ENCODE measurements around the gene TP53. TPM values are rescaled to one million over a fixed set of nuclear protein-coding genes. Genes with fewer than 3 reads are reported as not detected.
"Not testable (repeated sequence)": the region's sequence is repeated elsewhere in the genome, so short reads cannot be mapped to it uniquely, and the experiment has no call there.

The TP53 gene
- total and polyA plus RNA-seq, 4 donors, result 22.3 to 57.0 (median 27.5) TPM

GRCh38 chr17:7646457-7646856, 40.8 kb downstream of the TP53 start:
- peaks cover 0 to 7% (median 0%) of the 10 kb centered on the region in 3 donors for H3K27me3 ChIP-seq (ENCODE audit: control insufficient read depth in 3 of 3, insufficient read depth in 3 of 3, low read length in 2 of 3)
- H3K36me3 ChIP-seq (ENCODE audit: control insufficient read depth in 4 of 4, insufficient read depth in 4 of 4, low read length in 4 of 4), result no peaks in the 10 kb centered on the region
- TF ChIP-seq CTCF (IDR thresholded peaks at IDR 0.05; ENCODE audit: control extremely low read depth, extremely low read depth), result no peak
- no peaks in the 10 kb centered on the region for H3K9me3 ChIP-seq (ENCODE audit: control insufficient read depth in 4 of 4, insufficient read depth in 3 of 4, low read length in 3 of 4)
- H3K27ac ChIP-seq (ENCODE audit: low read depth in 1 of 2, low read length in 1 of 2), result no peak overlapping the region
- H3K9ac ChIP-seq (ENCODE audit: insufficient read depth in 1 of 2, low read length in 2 of 2), result no peak overlapping the region
- peaks cover 0 to 13% (median 5%) of the 10 kb centered on the region in 5 donors for H3K4me1 ChIP-seq (ENCODE audit: control insufficient read depth in 5 of 5, insufficient read depth in 5 of 5, low read length in 5 of 5)
- H3K4me3 ChIP-seq, result no peak overlapping the region
- ATAC-seq (ENCODE audit: insufficient read depth, low FRiP score) (no peak), DNase-seq (peak; percentile 55 to 69 (median 61))
- WGBS, 2 donors, result 75 to 84% methylated on average over 9 of the region's 9 CpGs

- Histone ChIP-seq H3K4me3 (no peak overlapping the region), H3K9ac (ENCODE audit: insufficient read depth in 1 of 2, low read length in 2 of 2) (no peak overlapping the region), H3K36me3 (ENCODE audit: control insufficient read depth in 4 of 4, insufficient read depth in 4 of 4, low read length in 4 of 4) (no peaks in the 10 kb centered on the region), H3K9me3 (ENCODE audit: control insufficient read depth in 4 of 4, insufficient read depth in 3 of 4, low read length in 3 of 4) (no peaks in the 10 kb centered on the region), H3K27me3 (ENCODE audit: control insufficient read depth in 3 of 3, insufficient read depth in 3 of 3, low read length in 2 of 3) (peaks cover 0 to under 1% (median 0%) of the 10 kb centered on the region in 3 donors), H3K27ac (ENCODE audit: low read depth in 1 of 2, low read length in 1 of 2) (no peak overlapping the region), H3K4me1 (ENCODE audit: control insufficient read depth in 5 of 5, insufficient read depth in 5 of 5, low read length in 5 of 5) (peaks cover 0 to 3% (median 0%) of the 10 kb centered on the region in 5 donors)
- DNase-seq (no peak), ATAC-seq (ENCODE audit: insufficient read depth, low FRiP score) (no peak)
- no peak for TF ChIP-seq CTCF (IDR thresholded peaks at IDR 0.05; ENCODE audit: control extremely low read depth, extremely low read depth)
- WGBS, 2 donors, result 74 to 78% methylated on average over 4 of the region's 4 CpGs
Measured at GRCh38 chr17:7644775-7645174, 42.5 kb downstream of the TP53 start.

- not testable (repeated sequence) for H3K4me3 ChIP-seq; H3K27ac ChIP-seq (ENCODE audit: low read depth in 1 of 2, low read length in 1 of 2); ATAC-seq (ENCODE audit: insufficient read depth, low FRiP score); DNase-seq; H3K27me3 ChIP-seq (ENCODE audit: control insufficient read depth in 3 of 3, insufficient read depth in 3 of 3, low read length in 2 of 3); H3K9ac ChIP-seq (ENCODE audit: insufficient read depth in 1 of 2, low read length in 2 of 2); H3K9me3 ChIP-seq (ENCODE audit: control insufficient read depth in 4 of 4, insufficient read depth in 3 of 4, low read length in 3 of 4); H3K36me3 ChIP-seq (ENCODE audit: control insufficient read depth in 4 of 4, insufficient read depth in 4 of 4, low read length in 4 of 4); H3K4me1 ChIP-seq (ENCODE audit: control insufficient read depth in 5 of 5, insufficient read depth in 5 of 5, low read length in 5 of 5)
- 62 to 63% methylated on average over 7 of the region's 7 CpGs for WGBS, 2 donors
Measured at GRCh38 chr17:7641635-7642034, 45.7 kb downstream of the TP53 start.

- DNase-seq, result no peak
- ATAC-seq (ENCODE audit: insufficient read depth, low FRiP score), result no peak
- Histone ChIP-seq H3K4me1 (ENCODE audit: control insufficient read depth in 5 of 5, insufficient read depth in 5 of 5, low read length in 5 of 5) (no peaks in the 10 kb centered on the region), H3K4me3 (no peak overlapping the region), H3K36me3 (ENCODE audit: control insufficient read depth in 4 of 4, insufficient read depth in 4 of 4, low read length in 4 of 4) (no peaks in the 10 kb centered on the region), H3K27me3 (ENCODE audit: control insufficient read depth in 3 of 3, insufficient read depth in 3 of 3, low read length in 2 of 3) (no peaks in the 10 kb centered on the region), H3K9ac (ENCODE audit: insufficient read depth in 1 of 2, low read length in 2 of 2) (no peak overlapping the region), H3K27ac (ENCODE audit: low read depth in 1 of 2, low read length in 1 of 2) (no peak overlapping the region), H3K9me3 (ENCODE audit: control insufficient read depth in 4 of 4, insufficient read depth in 3 of 4, low read length in 3 of 4) (no peaks in the 10 kb centered on the region)
- no peak for TF ChIP-seq CTCF (IDR thresholded peaks at IDR 0.05; ENCODE audit: control extremely low read depth, extremely low read depth)
- WGBS, 2 donors, result 96% methylated on average over 24 to 26 of the region's 26 CpGs
Measured at GRCh38 chr17:7640783-7641182, 46.5 kb downstream of the TP53 start.

Measured in lung (tissue), 12 donors.